GM18505 (cell line): ENCODE data around the gene SLC38A10.

Experiments
- ATAC-seq: cut with Tn5 transposase; IDR thresholded peaks from one replicate; pipeline ENCODE4 v1.9.1; 2021; ENCODE audit not compliant: unreplicated experiment
- POLR2A ChIP-seq: IDR thresholded peaks from 4 replicates; pipeline ENCODE4 v1.6.1; 2011; ENCODE audit warnings: borderline replicate concordance; ENCODE audit not compliant: insufficient read depth, insufficient read length; ENCODE audit errors: extremely low read depth

The SLC38A10 gene

DNA sequence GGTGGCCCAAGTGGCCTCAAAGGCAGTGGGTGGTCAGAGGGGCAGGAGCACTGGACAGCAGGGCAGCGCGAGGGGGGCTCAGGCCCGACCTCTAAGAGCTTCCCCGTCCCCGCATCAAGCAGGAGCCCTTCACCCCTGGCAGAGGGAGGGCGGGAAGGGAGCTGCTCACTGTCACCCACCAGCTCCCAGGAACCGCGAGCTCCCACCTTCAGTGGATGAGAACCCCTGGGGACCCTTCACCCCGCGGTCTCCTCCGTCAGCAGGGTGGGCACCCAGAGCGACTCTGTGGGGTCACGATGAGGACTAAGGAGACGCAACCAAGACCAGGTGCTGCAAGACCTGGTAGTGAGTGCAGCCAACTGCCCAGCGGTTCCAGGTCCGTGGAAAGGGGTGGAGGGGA lies 86.0 kb downstream of the SLC38A10 start:
- no peak for ATAC-seq
- no peak for TF ChIP-seq POLR2A

DNA sequence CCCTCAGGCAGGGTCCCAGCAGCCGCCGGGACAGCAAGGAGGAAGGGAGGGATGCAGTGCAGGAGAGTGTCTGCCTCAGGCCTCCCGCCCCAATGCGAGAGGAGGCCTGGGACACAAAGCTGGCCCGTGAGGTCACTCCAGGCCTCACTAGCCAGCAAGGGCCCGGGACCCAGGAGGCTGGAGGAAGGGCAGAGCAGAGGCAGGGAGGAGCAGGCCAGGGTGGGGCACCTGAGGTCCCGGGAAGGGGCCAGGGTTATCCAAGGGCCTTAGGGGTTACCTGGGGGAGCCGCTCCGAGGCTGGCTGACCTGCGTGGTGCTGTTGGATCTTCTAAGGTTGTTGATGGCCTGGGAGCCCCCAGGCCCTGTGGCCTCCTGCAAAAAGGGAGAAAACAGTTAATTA lies 86.5 kb downstream of the SLC38A10 start:
- no peak for TF ChIP-seq POLR2A
- ATAC-seq = no peak

GRCh38 chr17:81207610-81208581 lies 87.2 kb downstream of the SLC38A10 start:
- ATAC-seq = no peak
- TF ChIP-seq POLR2A = no peak

DNA sequence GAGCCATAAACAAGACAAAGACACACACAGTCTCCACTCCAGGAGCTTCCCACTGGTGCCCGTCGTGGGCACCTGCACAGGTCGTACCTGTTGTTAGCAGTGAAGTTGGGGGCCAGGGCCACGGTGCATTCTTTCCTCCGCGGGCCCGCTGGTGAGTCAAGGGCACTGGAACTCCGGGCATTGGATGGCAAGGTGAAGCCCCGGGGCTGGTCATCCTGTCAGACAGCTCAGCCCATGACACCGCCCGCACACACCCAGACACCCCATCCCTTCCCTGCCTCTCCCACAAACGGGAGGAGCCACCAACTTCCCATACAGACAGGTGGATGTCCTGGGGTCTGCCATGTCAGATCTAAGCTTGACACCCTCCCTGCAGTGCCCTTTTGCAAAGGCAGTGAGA lies 88.5 kb downstream of the SLC38A10 start:
- no peak for ATAC-seq
- TF ChIP-seq POLR2A = no peak

DNA sequence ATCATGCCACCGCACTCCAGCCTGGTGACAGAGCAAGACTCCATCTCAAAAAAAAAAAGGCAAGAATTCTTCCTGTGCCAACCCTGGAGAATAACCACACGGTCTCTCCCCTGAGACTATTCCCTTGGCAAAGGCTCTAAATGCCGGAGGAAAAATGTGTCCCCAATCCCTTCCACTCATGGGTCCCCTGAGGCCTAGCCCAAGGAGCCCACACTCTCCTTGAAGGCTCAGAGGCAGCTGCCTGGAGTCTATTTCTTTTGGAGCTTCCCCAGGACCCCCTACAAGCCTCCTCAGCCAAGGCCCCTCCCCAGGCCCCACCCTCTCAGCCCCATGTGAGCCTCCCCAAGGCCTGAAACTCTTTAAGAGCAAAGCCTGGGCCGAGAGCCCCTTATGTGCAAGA lies 88.9 kb downstream of the SLC38A10 start:
- TF ChIP-seq POLR2A = no peak
- no peak for ATAC-seq

GRCh38 chr17:81204578-81204977 lies 90.5 kb downstream of the SLC38A10 start:
- no peak for TF ChIP-seq POLR2A
- ATAC-seq = no peak

DNA sequence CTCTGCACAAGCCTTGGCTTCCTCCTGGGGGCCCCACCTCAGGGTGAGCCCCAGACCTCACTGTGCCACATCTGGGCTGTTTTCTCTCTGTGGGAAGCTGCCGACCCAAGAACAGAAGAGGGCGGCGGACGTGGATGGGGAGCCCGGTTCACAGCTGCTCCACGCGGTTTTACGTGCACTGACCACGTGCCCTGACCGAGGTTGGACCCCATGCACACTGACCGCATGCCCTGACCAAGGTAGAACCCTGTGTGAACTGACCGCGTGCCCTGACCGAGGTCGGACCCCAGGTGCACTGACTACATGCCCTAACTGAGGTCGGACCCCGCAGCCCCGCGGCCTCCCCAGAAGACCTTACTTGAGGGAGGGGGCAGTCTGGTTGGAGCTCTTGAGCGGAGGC lies 92.0 kb downstream of the SLC38A10 start:
- no peak for ATAC-seq
- no peak for TF ChIP-seq POLR2A

- no peak for TF ChIP-seq POLR2A
- no peak for ATAC-seq
Measured at GRCh38 chr17:81202318-81202717, 92.8 kb downstream of the SLC38A10 start.

GRCh38 chr17:81200695-81201580 lies 94.2 kb downstream of the SLC38A10 start:
- no peak for TF ChIP-seq POLR2A
- ATAC-seq = no peak

DNA sequence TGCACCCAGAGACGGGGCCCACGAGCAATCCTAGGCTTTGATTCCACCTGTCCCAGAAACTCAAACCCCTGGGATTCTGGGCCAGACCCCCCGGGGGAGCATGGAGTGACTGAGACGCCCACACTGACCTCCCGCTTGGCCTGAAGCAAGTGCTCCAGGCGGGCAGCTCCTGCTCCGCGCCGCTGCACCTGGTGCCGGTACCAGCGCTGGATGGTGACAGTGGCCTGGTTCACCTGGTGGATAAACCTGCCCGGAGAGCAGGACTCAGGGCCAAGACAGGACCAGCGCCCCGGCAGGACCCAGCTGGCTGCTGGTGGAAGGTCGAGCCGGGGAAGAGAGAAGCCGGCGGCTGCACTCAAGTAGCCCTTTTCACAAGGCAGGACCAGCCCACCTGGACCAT lies 94.9 kb downstream of the SLC38A10 start:
- TF ChIP-seq POLR2A = no peak
- ATAC-seq = no peak

GRCh38 chr17:81199482-81199830 lies 95.7 kb downstream of the SLC38A10 start:
- ATAC-seq = no peak
- no peak for TF ChIP-seq POLR2A

GRCh38 chr17:81198826-81199481 lies 96.2 kb downstream of the SLC38A10 start:
- ATAC-seq = no peak
- TF ChIP-seq POLR2A = no peak

DNA sequence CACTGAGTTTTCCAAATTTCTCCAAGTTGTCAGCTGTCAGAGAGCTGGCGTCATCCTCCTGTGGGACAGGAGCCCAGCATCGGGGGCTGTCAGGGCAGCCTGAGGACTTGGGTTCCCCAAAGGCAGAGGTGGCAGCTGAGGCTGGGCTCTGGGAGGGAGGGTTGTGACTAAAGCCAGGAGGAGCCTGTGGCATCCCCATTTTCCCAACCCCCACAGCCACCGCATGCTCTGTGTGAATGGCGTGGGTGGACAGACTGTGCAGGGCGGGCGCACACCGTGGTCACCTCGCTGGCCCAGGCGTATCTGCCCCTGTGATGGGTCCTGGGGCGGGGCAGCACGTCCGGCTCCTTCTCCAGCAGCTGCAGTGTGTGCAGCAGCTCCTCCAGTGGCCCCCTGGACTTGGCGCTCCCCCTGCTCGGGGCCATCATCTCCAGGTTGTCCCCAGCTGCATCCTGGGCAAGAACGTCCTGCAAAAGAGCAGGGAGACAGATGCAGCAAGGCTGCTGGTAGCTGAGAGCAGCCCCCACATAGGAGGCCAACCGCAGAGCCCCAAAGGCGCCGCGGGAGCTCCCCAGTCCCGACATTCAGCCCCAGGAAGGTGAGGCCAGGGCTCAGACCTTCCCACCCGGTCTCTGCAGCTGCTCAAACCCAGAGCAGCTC lies 97.1 kb downstream of the SLC38A10 start:
- ATAC-seq = no peak
- TF ChIP-seq POLR2A = no peak
